ENCODE data around the gene DHX38. TPM values are rescaled to one million over a fixed set of nuclear protein-coding genes. Genes with fewer than 3 reads are reported as not detected.
A peak's percentile ranks its signal among the peaks of the same experiment; 100 is the strongest.

The DHX38 gene
- total RNA-seq, 1 donor from 2014 or later: 91.6 TPM

- no peak for FAIRE-seq
- TF ChIP-seq CTCF (IDR thresholded peaks at IDR 0.05; ENCODE audit: insufficient read depth, low read length, severe bottlenecking): no peak
- no peak for DNase-seq (ENCODE audit: low read depth)
- Histone ChIP-seq H3K27me3 (ENCODE audit: control insufficient read depth, insufficient read depth, low read length) (no peaks in the 10 kb centered on the region), H3K4me3 (ENCODE audit: low read depth, low read length) (no peak overlapping the region), H3K36me3 (ENCODE audit: control insufficient read depth, insufficient read depth, low read length) (peaks cover 16% of the 10 kb centered on the region)
Observed at GRCh38 chr16:72112452-72112792, 18.8 kb downstream of the DHX38 start.

GRCh38 chr16:72112906-72113615 lies 19.4 kb downstream of the DHX38 start:
- Histone ChIP-seq H3K27me3 (ENCODE audit: control insufficient read depth, insufficient read depth, low read length) (no peaks in the 10 kb centered on the region), H3K36me3 (ENCODE audit: control insufficient read depth, insufficient read depth, low read length) (peaks cover 16% of the 10 kb centered on the region), H3K4me3 (ENCODE audit: low read depth, low read length) (no peak overlapping the region)
- FAIRE-seq (no peak), DNase-seq (ENCODE audit: low read depth) (peak; percentile 11)
- TF ChIP-seq CTCF (IDR thresholded peaks at IDR 0.05; ENCODE audit: insufficient read depth, low read length, severe bottlenecking): no peak

- TF ChIP-seq CTCF (IDR thresholded peaks at IDR 0.05; ENCODE audit: insufficient read depth, low read length, severe bottlenecking): no peak
- Histone ChIP-seq H3K36me3 (ENCODE audit: control insufficient read depth, insufficient read depth, low read length) (peaks cover 14% of the 10 kb centered on the region), H3K4me3 (ENCODE audit: low read depth, low read length) (no peak overlapping the region), H3K27me3 (ENCODE audit: control insufficient read depth, insufficient read depth, low read length) (no peaks in the 10 kb centered on the region)
- DNase-seq (ENCODE audit: low read depth): no peak
- no peak for FAIRE-seq
Observed at GRCh38 chr16:72113616-72113945, 19.9 kb downstream of the DHX38 start.

- no peak for DNase-seq (ENCODE audit: low read depth)
- TF ChIP-seq CTCF (IDR thresholded peaks at IDR 0.05; ENCODE audit: insufficient read depth, low read length, severe bottlenecking): no peak
- FAIRE-seq: no peak
- H3K36me3 ChIP-seq (ENCODE audit: control insufficient read depth, insufficient read depth, low read length): no peaks in the 10 kb centered on the region
- H3K4me3 ChIP-seq (ENCODE audit: low read depth, low read length): no peak overlapping the region
- no peaks in the 10 kb centered on the region for H3K27me3 ChIP-seq (ENCODE audit: control insufficient read depth, insufficient read depth, low read length)
Observed at GRCh38 chr16:72120026-72120425, 26.4 kb downstream of the DHX38 start.

GRCh38 chr16:72122308-72122707 lies 28.7 kb downstream of the DHX38 start:
- DNase-seq (ENCODE audit: low read depth) (no peak), FAIRE-seq (no peak)
- Histone ChIP-seq H3K27me3 (ENCODE audit: control insufficient read depth, insufficient read depth, low read length) (no peaks in the 10 kb centered on the region), H3K4me3 (ENCODE audit: low read depth, low read length) (no peak overlapping the region), H3K36me3 (ENCODE audit: control insufficient read depth, insufficient read depth, low read length) (no peaks in the 10 kb centered on the region)
- TF ChIP-seq CTCF (IDR thresholded peaks at IDR 0.05; ENCODE audit: insufficient read depth, low read length, severe bottlenecking): no peak

- FAIRE-seq (no peak), DNase-seq (ENCODE audit: low read depth) (no peak)
- Histone ChIP-seq H3K27me3 (ENCODE audit: control insufficient read depth, insufficient read depth, low read length) (no peaks in the 10 kb centered on the region), H3K4me3 (ENCODE audit: low read depth, low read length) (no peak overlapping the region), H3K36me3 (ENCODE audit: control insufficient read depth, insufficient read depth, low read length) (no peaks in the 10 kb centered on the region)
- no peak for TF ChIP-seq CTCF (IDR thresholded peaks at IDR 0.05; ENCODE audit: insufficient read depth, low read length, severe bottlenecking)
Observed at GRCh38 chr16:72122916-72123315, 29.3 kb downstream of the DHX38 start.
